ENCODE measurements around the gene TTC21A. TPM values are rescaled to one million over a fixed set of nuclear protein-coding genes. Genes with fewer than 3 reads are reported as not detected.
A peak's percentile ranks its signal among the peaks of the same experiment; 100 is the strongest.

Gene TTC21A
- total RNA-seq, 1 experiment from 2014 or later: 1.2 TPM

DNA sequence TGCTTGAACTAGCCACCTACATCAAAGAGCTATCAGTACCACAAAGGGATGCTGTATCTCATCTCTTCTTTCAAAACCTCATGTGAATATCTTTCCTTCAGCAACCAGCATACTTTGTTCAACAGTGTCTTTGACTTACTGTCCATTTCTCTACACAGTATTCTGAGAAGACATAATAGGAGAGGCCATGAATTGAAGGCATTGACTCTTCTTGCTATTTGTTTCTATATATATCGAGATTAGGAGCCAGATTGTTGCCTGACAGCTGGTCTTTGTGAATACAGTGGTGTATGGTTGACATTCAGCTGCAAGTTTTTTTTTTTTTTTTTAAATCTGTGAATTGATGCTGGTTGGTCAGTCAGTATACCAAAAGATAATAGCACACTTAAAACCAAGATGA lies 58.0 kb downstream of the TTC21A start:
- no peak overlapping the region for H2AFZ ChIP-seq (ENCODE audit: low read length)
- H3K27me3 ChIP-seq (ENCODE audit: low read length): no peaks in the 10 kb centered on the region
- DNase-seq: no peak
- H3K9me3 ChIP-seq (ENCODE audit: low read length): no peaks in the 10 kb centered on the region
- no peak overlapping the region for H3K9ac ChIP-seq (ENCODE audit: low read length)
- H3K4me1 ChIP-seq (ENCODE audit: insufficient read depth, low read length): peaks cover 18% of the 10 kb centered on the region
- no TSS peak for BruUV-seq (replicated peaks)
- no peak overlapping the region for H3K27ac ChIP-seq (ENCODE audit: low read length)
- H3K9me2 ChIP-seq (replicated peaks; ENCODE audit: low read length): no peaks in the 10 kb centered on the region
- no peak overlapping the region for H3K4me3 ChIP-seq (ENCODE audit: low read length)
- no peak for ATAC-seq
- no peaks in the 10 kb centered on the region for H3K79me2 ChIP-seq (ENCODE audit: low read length)
- intact Hi-C loops (cut with micrococcal nuclease): no loop called here
- no peaks in the 10 kb centered on the region for H4K20me1 ChIP-seq (ENCODE audit: low read length)
- H3F3A ChIP-seq (ENCODE audit: low read length, unreplicated experiment): peaks cover 4% of the 10 kb centered on the region
- TF ChIP-seq, protein P1, sequence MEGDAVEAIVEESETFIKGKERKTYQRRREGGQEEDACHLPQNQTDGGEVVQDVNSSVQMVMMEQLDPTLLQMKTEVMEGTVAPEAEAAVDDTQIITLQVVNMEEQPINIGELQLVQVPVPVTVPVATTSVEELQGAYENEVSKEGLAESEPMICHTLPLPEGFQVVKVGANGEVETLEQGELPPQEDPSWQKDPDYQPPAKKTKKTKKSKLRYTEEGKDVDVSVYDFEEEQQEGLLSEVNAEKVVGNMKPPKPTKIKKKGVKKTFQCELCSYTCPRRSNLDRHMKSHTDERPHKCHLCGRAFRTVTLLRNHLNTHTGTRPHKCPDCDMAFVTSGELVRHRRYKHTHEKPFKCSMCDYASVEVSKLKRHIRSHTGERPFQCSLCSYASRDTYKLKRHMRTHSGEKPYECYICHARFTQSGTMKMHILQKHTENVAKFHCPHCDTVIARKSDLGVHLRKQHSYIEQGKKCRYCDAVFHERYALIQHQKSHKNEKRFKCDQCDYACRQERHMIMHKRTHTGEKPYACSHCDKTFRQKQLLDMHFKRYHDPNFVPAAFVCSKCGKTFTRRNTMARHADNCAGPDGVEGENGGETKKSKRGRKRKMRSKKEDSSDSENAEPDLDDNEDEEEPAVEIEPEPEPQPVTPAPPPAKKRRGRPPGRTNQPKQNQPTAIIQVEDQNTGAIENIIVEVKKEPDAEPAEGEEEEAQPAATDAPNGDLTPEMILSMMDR (conservative IDR thresholded peaks at IDR 0.05; ENCODE audit: low read depth, low read length): no peak
- no peak for TF ChIP-seq EZH2 (IDR thresholded peaks at IDR 0.05; ENCODE audit: low read length, unreplicated experiment)
- ChIA-PET POLR2A (ENCODE audit: unreplicated experiment) (interaction anchor here (0.6 kb wide), 1 partner anchor 40 kb away, joined by 4 read pairs; no protein-coding TSS in a partner anchor), CTCF (interaction anchor here (0.7 kb wide), 1 partner anchor 123 kb away, joined by 3 read pairs; no protein-coding TSS in a partner anchor)
- no peak overlapping the region for H3K4me2 ChIP-seq (ENCODE audit: low read length)
- H3K36me3 ChIP-seq (ENCODE audit: low read depth, low read length): no peaks in the 10 kb centered on the region

DNA sequence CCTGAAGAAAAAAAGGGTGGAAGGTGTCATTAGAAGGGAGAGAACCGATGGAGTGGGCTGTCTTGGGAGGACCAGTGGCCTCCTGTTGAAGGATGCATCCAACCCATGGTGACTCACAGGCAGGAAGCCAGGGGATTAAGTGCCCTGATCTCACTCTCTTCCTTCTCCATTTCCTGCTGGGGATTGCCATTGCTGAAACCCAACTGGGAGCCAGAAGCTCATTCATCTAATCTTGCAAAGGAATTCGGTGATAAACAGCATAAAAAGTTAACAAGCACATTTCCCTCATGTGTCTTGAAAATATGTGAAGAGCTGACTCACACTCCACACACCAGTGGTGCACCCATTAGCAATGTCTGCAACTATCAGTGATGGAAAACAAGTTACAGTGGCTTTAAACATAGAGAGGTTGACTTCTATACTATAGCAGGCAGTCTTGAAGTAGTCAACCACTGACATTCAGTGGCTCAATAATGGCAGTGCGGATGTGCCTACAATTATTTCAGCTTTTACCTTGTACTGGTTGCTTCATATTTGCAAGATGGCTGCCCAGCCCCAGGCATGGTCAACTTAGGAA lies 58.7 kb downstream of the TTC21A start:
- POLR2A ChIA-PET (ENCODE audit: unreplicated experiment): interaction anchor here (0.6 kb wide), 2 partner anchors 24 to 40 kb away, joined by 3 to 4 read pairs; no protein-coding TSS in a partner anchor
- no peak overlapping the region for H3K4me3 ChIP-seq (ENCODE audit: low read length)
- no peaks in the 10 kb centered on the region for H3K27me3 ChIP-seq (ENCODE audit: low read length)
- H3K9me2 ChIP-seq (replicated peaks; ENCODE audit: low read length): no peaks in the 10 kb centered on the region
- CTCF ChIA-PET: interaction anchor here (0.7 kb wide), 1 partner anchor 122 kb away, joined by 3 read pairs; no protein-coding TSS in a partner anchor
- peaks cover 4% of the 10 kb centered on the region for H3F3A ChIP-seq (ENCODE audit: low read length, unreplicated experiment)
- H4K20me1 ChIP-seq (ENCODE audit: low read length): no peaks in the 10 kb centered on the region
- H3K79me2 ChIP-seq (ENCODE audit: low read length): no peaks in the 10 kb centered on the region
- peaks cover 18% of the 10 kb centered on the region for H3K4me1 ChIP-seq (ENCODE audit: insufficient read depth, low read length)
- intact Hi-C loops (cut with micrococcal nuclease): no loop called here
- TF ChIP-seq, protein P1 (conservative IDR thresholded peaks at IDR 0.05; ENCODE audit: low read depth, low read length): no peak
- TF ChIP-seq EZH2 (IDR thresholded peaks at IDR 0.05; ENCODE audit: low read length, unreplicated experiment) (no peak), EZH2phosphoT487 (IDR thresholded peaks at IDR 0.05; ENCODE audit: borderline replicate concordance, low read length) (no peak)
- no peaks in the 10 kb centered on the region for H3K9me3 ChIP-seq (ENCODE audit: low read length)
- BruUV-seq (replicated peaks): no TSS peak
- H3K9ac ChIP-seq (ENCODE audit: low read length): no peak overlapping the region
- H3K36me3 ChIP-seq (ENCODE audit: low read depth, low read length): no peaks in the 10 kb centered on the region
- H2AFZ ChIP-seq (ENCODE audit: low read length): 0 out of 2 replicates have a peak overlapping the region, but pooled peaks have one; percentile 0
- ATAC-seq (peak; percentile 90), DNase-seq (peak; percentile 82)
- no peak overlapping the region for H3K4me2 ChIP-seq (ENCODE audit: low read length)
- H3K27ac ChIP-seq (ENCODE audit: low read length): 0 out of 2 replicates have a peak overlapping the region, but pooled peaks have one; percentile 1

DNA sequence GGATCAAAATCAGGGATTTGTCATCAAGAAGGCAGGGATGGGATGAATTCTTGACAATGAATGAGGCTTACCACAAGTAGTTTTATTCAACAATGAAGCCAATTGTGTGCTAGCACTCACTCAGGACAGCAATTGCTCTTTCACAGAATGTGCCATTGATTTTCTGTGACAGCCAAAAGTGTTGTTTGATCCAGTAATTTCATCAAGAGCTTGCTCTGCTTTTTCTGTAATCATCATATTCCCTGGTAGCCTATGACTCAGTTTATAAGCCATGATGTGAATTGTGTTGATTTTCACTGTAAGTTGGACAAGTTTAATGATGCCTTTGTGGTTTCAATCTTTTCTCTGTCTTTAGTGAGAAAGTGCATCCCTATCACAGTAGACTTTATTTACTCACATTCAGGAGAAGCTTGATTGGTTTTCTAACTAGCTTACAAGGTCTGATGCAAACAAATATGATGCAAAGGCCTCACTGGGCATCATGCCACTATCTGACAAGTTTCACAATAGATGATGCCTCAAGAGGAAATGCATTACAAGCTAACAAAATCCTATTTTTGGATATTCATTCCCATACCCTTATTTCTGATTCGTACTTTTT lies 59.6 kb downstream of the TTC21A start:
- H3K79me2 ChIP-seq (ENCODE audit: low read length): no peaks in the 10 kb centered on the region
- H3K27me3 ChIP-seq (ENCODE audit: low read length): no peaks in the 10 kb centered on the region
- ChIA-PET POLR2A (ENCODE audit: unreplicated experiment) (no interaction called here), CTCF (interaction anchor here (1.0 kb wide), 1 partner anchor 125 kb away, joined by 4 read pairs; no protein-coding TSS in a partner anchor)
- DNase-seq (peak; percentile 75), ATAC-seq (no peak)
- no peaks in the 10 kb centered on the region for H3K9me3 ChIP-seq (ENCODE audit: low read length)
- H3K4me2 ChIP-seq (ENCODE audit: low read length): no peak overlapping the region
- no peak overlapping the region for H3K9ac ChIP-seq (ENCODE audit: low read length)
- H3K9me2 ChIP-seq (replicated peaks; ENCODE audit: low read length): no peaks in the 10 kb centered on the region
- no peak overlapping the region for H2AFZ ChIP-seq (ENCODE audit: low read length)
- H3K27ac ChIP-seq (ENCODE audit: low read length): no peak overlapping the region
- BruUV-seq (replicated peaks): no TSS peak
- TF ChIP-seq EZH2 (IDR thresholded peaks at IDR 0.05; ENCODE audit: low read length, unreplicated experiment) (no peak), EZH2phosphoT487 (IDR thresholded peaks at IDR 0.05; ENCODE audit: borderline replicate concordance, low read length) (no peak)
- TF ChIP-seq, protein P1 (conservative IDR thresholded peaks at IDR 0.05; ENCODE audit: low read depth, low read length): no peak
- intact Hi-C loops (cut with micrococcal nuclease): no loop called here
- H3K4me1 ChIP-seq (ENCODE audit: insufficient read depth, low read length): peaks cover 18% of the 10 kb centered on the region
- no peak overlapping the region for H3K4me3 ChIP-seq (ENCODE audit: low read length)
- peaks cover 4% of the 10 kb centered on the region for H3F3A ChIP-seq (ENCODE audit: low read length, unreplicated experiment)
- H4K20me1 ChIP-seq (ENCODE audit: low read length): no peaks in the 10 kb centered on the region
- H3K36me3 ChIP-seq (ENCODE audit: low read depth, low read length): no peaks in the 10 kb centered on the region
